ENCODE results near the gene CIAO2A. TPM values are rescaled to one million over a fixed set of nuclear protein-coding genes. Genes with fewer than 3 reads are reported as not detected.

Gene CIAO2A
- total RNA-seq, 1 experiment from 2014 or later = 89.8 TPM

DNA sequence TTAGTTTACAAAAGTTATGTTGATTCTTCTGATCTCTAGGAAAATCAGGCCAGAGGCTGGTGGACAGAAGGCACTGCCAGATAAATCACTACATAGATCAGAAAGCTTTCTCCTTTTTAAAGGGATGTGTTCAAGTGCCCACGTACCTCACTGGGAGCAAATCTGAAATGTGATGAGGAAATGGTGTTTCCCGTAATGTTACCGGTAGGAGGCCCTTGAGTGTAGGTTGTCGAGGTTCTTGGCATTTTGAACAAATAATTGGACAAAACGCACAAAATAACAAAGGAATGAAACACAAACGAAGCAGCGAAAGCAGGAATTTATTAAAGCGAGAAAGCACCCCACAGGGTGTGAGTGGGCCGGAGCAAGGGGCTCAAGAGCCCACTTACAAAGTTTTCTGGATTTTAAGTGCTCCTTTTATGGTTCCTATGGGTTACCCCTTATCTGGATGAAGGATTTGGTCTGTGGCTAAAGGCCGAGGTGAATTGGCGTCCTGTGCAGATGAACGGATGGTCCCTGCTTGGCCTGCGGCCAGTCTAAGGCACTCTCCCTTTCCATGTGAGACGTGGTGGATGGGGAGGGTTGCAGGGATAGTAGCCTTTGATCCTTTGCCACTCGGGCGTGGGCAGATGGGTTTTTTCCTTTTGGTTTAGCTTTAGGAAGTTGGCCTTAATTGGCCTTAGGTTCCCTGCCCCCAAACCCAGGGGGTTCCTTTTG is 3.2 kb upstream of the CIAO2A start:
- TF ChIP-seq, protein P1, sequence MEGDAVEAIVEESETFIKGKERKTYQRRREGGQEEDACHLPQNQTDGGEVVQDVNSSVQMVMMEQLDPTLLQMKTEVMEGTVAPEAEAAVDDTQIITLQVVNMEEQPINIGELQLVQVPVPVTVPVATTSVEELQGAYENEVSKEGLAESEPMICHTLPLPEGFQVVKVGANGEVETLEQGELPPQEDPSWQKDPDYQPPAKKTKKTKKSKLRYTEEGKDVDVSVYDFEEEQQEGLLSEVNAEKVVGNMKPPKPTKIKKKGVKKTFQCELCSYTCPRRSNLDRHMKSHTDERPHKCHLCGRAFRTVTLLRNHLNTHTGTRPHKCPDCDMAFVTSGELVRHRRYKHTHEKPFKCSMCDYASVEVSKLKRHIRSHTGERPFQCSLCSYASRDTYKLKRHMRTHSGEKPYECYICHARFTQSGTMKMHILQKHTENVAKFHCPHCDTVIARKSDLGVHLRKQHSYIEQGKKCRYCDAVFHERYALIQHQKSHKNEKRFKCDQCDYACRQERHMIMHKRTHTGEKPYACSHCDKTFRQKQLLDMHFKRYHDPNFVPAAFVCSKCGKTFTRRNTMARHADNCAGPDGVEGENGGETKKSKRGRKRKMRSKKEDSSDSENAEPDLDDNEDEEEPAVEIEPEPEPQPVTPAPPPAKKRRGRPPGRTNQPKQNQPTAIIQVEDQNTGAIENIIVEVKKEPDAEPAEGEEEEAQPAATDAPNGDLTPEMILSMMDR (IDR thresholded peaks at IDR 0.05) = peak; percentile 31
- TF ChIP-seq, protein P2, sequence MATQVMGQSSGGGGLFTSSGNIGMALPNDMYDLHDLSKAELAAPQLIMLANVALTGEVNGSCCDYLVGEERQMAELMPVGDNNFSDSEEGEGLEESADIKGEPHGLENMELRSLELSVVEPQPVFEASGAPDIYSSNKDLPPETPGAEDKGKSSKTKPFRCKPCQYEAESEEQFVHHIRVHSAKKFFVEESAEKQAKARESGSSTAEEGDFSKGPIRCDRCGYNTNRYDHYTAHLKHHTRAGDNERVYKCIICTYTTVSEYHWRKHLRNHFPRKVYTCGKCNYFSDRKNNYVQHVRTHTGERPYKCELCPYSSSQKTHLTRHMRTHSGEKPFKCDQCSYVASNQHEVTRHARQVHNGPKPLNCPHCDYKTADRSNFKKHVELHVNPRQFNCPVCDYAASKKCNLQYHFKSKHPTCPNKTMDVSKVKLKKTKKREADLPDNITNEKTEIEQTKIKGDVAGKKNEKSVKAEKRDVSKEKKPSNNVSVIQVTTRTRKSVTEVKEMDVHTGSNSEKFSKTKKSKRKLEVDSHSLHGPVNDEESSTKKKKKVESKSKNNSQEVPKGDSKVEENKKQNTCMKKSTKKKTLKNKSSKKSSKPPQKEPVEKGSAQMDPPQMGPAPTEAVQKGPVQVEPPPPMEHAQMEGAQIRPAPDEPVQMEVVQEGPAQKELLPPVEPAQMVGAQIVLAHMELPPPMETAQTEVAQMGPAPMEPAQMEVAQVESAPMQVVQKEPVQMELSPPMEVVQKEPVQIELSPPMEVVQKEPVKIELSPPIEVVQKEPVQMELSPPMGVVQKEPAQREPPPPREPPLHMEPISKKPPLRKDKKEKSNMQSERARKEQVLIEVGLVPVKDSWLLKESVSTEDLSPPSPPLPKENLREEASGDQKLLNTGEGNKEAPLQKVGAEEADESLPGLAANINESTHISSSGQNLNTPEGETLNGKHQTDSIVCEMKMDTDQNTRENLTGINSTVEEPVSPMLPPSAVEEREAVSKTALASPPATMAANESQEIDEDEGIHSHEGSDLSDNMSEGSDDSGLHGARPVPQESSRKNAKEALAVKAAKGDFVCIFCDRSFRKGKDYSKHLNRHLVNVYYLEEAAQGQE (IDR thresholded peaks at IDR 0.05; ENCODE audit: insufficient read depth in 1 of 2, low read depth in 2 of 2, low read length in 1 of 2) = no peak
- no peaks in the 10 kb centered on the region for H3K27me3 ChIP-seq (ENCODE audit: control insufficient read depth, insufficient read depth, low read length)
- H3K4me1 ChIP-seq (ENCODE audit: control insufficient read depth, insufficient read depth, low read length) = peaks cover 34% of the 10 kb centered on the region
- POLR2A ChIA-PET = no interaction called here
- BruUV-seq (replicated peaks) = no TSS peak
- H3K36me3 ChIP-seq (ENCODE audit: control insufficient read depth, insufficient read depth, low read length) = peaks cover 3% of the 10 kb centered on the region; the same call in 1 of the 2 replicates
- CTCF ChIA-PET = interaction anchor here (1.3 kb wide), 1 partner anchor 57 kb away, joined by 7 read pairs; no protein-coding TSS in a partner anchor
- H3K4me3 ChIP-seq (ENCODE audit: low read depth in 2 of 2, low read length in 2 of 2) = peak overlapping the region; percentile 92 to 97
- H3K27ac ChIP-seq (ENCODE audit: low read length) = peak overlapping the region; percentile 99
- ATAC-seq (no peak), DNase-seq (ENCODE audit: low read depth, low spot score) (no peak)
- intact Hi-C loops (cut with micrococcal nuclease; ENCODE audit: unreplicated experiment) = no loop called here
- in situ Hi-C loops (cut with HindIII; ENCODE audit: low pct_unique_long_range_greater_than_20kb, low sequenced_read_pairs) = no loop called here
- no peaks in the 10 kb centered on the region for H3K9me3 ChIP-seq (ENCODE audit: control insufficient read depth, insufficient read depth, low read depth, low read length)

DNA sequence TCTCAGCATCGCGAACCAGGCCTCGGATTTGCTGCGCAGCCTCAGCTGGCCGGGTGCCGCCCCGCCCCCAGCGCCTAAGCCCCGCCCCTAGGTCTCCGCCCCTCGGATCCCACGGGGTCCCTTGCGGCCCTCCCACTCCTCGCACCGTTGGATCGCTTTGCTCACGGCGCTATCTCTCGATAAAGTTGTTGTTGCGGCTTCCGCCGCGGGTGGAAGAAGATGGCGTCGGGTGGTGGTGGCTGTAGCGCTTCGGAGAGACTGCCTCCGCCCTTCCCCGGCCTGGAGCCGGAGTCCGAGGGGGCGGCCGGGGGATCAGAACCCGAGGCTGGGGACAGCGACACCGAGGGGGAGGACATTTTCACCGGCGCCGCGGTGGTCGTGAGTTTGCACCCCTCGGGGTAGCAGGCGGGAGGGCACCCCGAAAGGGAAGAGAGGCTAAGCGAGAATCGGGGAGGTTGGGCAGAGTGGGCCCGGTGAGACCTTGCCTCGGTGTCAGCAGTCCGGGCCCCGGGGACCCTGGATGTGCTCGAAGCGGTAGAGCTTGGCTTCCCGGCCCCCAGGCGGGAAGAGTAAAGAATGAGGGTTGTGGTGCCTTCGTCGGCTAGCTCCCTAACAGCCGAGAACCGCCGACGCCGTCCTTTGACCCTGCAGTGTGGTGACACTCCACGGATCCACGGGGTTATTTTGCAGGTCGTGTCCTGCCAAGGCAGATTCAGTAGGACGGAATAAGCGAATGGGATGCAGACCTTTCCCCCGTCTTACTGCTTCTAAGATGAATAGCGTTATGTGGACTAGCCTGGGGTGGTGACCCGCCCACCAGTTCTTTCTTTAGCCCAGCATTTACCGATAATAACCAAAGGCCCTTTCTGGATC is 2.4 kb upstream of the CIAO2A start, which contains the start of gene SNX1:
Gene SNX1 (plus strand): TSS at position 188 of the 873 bp plus-strand sequence. CDS start 32 bp downstream, at position 220.
- in situ Hi-C loops (cut with HindIII; ENCODE audit: low pct_unique_long_range_greater_than_20kb, low sequenced_read_pairs) (no loop called here), intact Hi-C loops (cut with micrococcal nuclease; ENCODE audit: unreplicated experiment) (no loop called here)
- no peaks in the 10 kb centered on the region for H3K27me3 ChIP-seq (ENCODE audit: control insufficient read depth, insufficient read depth, low read length)
- peak within 1 kb of the TSS; percentile 99 for H3K27ac ChIP-seq (ENCODE audit: low read length)
- H3K4me3 ChIP-seq (ENCODE audit: low read depth in 2 of 2, low read length in 2 of 2) = peak within 1 kb of the TSS; percentile 92 to 97
- POLR2A ChIA-PET = interaction anchor here (0.6 kb wide), 1 partner anchor 347 kb away, joined by 3 read pairs; no protein-coding TSS in a partner anchor
- peaks cover 3% of the 10 kb centered on the region; the same call in 1 of the 2 replicates for H3K36me3 ChIP-seq (ENCODE audit: control insufficient read depth, insufficient read depth, low read length)
- peaks cover 34% of the 10 kb centered on the region for H3K4me1 ChIP-seq (ENCODE audit: control insufficient read depth, insufficient read depth, low read length)
- BruUV-seq (replicated peaks) = TSS peak; percentile 73
- CTCF ChIA-PET = interaction anchor here (1.0 kb wide), 1 partner anchor 53 kb away, joined by 5 read pairs; no protein-coding TSS in a partner anchor
- H3K9me3 ChIP-seq (ENCODE audit: control insufficient read depth, insufficient read depth, low read depth, low read length) = no peaks in the 10 kb centered on the region
- ATAC-seq (peak; percentile 75), DNase-seq (ENCODE audit: low read depth, low spot score) (peak; percentile 64)
- TF ChIP-seq TCF7L2 (IDR thresholded peaks at IDR 0.05; ENCODE audit: low read depth, low read length) (no peak), POLR2AphosphoS5 (IDR thresholded peaks at IDR 0.05; ENCODE audit: low read depth, low read length) (peak; percentile 94), SIN3A (IDR thresholded peaks at IDR 0.05; ENCODE audit: borderline replicate concordance, insufficient read depth, low read depth, low read length) (peak; percentile 89)
- TF ChIP-seq, protein P2 (IDR thresholded peaks at IDR 0.05; ENCODE audit: insufficient read depth in 1 of 2, low read depth in 2 of 2, low read length in 1 of 2) = peak; percentile 71 to 80; a peak in 3 of 4 replicates
- TF ChIP-seq, protein P1 (IDR thresholded peaks at IDR 0.05) = no peak
